ENCODE results near the gene COPG2.
"Not testable (repeated sequence)": the region's sequence is repeated elsewhere in the genome, so short reads cannot be mapped to it uniquely, and the experiment has no call there.

The COPG2 gene

DNA sequence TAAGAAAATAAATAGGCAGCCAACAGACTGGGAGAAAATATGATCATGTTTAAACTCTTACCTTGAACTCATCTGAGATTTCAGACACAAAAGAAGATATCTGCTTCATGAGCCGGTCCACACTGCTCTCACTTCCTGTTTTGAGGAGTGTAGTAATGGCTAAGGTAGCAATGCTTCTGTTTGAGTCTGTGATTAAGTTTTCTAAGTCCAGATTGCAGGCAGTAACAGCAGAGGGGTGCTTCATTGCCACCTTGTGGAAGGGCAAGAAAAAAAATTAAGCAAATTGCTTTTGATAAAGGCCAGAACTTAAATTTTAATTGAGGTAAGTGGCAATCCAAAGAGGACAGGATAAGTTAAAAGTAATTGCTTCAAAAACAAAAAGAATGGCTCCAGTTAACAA lies 107.6 kb downstream of the COPG2 start:
- no peak for DNase-seq (ENCODE audit: low read depth)

DNA sequence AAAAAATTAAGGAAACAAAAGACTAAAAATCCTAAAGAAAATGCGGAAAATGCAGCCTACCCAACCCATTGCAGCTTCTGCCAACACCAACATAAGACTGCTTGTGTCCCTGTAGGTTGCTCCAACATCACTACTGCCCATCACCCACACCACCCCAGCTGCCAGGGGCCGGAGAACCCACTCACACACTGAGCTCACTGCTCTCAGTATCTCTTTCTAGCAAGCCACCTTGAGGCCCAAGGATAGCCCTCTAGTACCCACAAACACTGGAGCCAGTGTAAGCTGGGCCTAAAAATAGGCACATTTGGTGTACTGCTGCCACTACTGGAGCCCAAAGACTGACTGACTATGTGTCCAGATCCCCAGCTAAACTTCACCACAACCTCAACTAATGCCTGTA lies 109.4 kb downstream of the COPG2 start:
- DNase-seq (ENCODE audit: low read depth): no peak

DNA sequence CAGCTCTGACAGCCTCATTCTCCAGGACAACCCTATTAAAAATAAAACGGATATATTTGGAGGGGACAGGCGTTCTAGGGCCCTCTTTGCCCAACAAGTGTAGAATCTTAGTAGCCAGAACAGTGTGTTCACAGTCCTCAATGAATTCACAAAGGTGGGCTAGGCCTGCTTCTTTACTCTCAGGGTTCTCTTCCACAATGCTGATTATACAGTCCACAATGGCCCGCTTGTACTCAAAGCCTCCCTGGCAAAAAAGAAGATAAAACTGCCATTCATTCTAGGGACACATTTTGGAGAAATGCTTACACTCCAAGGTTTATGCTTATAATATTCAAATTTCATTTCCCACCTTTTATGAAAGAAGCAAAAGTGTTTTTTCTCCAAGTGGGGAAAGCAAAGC lies 114.1 kb downstream of the COPG2 start:
- DNase-seq (ENCODE audit: low read depth): no peak

DNA sequence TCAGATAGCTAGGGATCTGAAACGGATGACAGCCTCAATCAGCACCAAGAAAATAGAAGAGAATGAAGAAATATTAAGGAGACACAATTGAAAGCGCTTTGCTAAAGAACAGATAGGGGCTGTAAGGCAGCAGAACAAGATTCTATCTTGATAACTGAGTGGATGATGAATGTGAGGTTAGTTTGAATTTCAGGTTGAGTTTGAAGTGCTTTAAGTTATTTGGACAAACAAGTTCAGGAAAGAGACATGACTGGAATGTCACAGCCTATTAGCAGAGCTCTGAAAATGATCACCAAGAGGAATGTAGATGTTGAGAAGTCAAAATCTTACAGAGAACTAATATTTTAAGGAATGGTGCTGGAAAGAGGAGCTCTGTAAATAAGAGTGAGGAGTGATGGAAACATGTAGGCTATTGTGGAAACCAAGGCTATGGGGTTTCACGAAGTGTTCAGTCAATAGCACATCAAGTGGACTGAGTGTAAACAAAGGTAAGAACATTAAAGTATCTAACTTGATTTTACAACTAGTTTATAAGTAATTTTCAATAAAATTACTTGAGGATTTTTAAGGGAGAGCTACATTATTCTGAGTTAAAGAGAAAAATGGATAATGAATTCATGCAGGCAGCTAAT lies 115.0 kb downstream of the COPG2 start:
- no peak for DNase-seq (ENCODE audit: low read depth)

DNA sequence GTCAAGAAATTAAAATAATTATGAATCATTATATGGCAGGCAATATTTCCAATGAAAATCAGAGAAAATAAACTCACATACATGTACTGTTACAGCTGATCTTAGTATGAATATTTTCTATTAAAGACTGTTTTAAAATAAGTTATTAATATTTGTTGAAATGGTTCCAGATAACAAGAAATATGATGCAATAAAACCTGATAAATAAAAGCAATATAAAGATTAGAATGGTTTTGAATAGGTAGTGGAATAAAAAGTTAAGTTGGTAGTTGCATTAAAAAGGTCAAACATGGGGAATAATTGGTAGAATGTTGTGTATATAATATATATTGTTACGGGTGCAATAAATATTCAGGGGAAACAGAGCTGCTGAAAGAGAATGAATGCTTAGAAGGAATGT lies 124.2 kb downstream of the COPG2 start:
- DNase-seq (ENCODE audit: low read depth): no peak

DNA sequence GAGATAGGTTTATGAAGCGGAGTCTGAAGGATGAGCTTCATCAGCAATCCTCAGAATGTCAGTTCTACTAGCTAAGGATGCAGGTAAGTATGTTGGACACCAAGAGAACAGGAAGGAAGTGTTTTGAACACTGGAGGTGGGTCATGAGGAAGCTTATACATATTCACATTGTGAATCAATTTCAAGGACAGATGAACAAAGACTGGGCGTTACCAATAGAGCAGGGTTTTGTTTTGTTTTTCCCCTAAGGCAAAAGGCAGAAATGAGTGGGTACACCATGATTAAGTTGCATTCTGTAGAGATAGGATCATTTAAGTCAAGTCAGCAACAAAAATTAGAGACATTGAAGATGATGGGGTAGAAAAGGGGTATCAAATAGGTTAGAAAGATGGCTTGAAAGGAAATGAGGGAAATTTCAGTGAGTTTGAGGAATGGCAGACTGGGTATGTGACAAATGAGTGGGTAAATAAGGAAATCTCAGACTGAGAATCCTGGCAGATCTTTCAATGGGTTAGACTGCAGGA lies 125.0 kb downstream of the COPG2 start:
- DNase-seq (ENCODE audit: low read depth): no peak

DNA sequence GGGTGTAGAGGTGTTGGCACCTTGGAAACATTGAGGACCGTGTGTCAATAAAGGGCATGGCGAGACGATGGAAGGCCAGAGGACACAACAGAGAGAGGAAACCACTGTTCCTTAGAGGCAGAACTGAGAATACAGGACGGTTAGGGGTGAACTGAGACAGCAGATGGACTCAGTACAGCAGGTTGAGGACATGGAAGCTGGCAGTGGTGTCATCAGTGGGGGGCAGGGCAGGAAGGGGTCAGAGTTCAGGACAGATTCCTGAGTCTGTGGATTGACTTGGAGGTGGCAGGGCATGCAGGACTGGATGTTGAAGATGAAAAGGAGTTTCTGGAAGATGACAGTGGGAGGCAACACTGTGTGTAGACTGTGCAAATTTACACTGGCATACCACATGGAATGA lies 126.3 kb downstream of the COPG2 start:
- DNase-seq (ENCODE audit: low read depth): not testable (repeated sequence)

DNA sequence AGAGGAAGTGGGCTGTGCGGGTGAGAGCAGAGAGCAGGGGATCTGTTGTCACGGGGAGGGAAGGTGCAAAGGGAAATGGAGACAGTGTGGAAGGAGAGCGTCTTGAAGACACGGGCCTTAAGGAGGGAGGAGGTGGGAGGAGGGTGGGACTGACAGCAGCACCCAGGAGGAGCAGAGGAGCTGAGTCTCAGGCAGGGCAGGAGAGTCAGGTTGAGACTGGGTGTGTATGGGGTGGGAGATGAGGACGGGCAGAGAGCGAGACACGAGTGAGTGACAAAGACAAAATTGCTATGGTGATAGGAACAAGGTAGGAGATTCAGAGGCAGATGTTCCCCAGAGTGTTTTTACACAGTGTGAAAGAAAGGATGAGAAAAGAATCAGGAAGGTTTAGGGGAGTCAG lies 127.3 kb downstream of the COPG2 start:
- not testable (repeated sequence) for DNase-seq (ENCODE audit: low read depth)

DNA sequence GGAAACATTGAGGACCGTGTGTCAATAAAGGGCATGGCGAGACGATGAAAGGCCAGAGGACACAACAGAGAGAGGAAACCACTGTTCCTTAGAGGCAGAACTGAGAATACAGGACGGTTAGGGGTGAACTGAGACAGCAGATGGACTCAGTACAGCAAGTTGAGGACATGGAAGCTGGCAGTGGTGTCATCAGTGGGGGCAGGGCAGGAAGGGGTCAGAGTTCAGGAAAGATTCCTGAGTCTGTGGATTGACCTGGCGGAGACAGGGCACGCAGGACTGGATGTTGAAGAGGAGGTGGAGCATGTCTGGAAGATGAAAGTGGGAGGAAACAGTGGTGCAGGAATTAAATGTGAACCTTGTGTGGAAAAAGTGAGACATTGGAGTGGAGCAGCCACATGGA lies 130.7 kb downstream of the COPG2 start:
- not testable (repeated sequence) for DNase-seq (ENCODE audit: low read depth)

DNA sequence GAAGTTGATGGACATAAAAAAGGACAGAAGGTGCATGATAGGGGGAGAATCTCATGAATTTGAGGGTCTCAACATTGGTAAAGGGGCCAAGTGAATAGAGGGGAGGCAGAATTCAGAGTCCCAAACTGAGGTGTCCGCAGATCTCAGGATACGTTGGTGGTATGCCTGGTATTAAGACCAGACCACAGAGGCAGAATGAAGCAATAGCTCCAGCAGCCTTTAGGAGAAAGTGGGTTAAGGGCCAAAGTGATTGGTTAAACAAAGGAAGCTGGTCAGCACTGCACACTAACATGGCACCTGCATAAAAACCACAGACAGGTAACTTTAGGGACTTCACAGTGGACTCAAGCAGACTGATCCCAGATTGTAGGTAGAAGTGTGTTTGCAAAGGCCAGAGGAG lies 139.1 kb downstream of the COPG2 start:
- no peak for DNase-seq (ENCODE audit: low read depth)

DNA sequence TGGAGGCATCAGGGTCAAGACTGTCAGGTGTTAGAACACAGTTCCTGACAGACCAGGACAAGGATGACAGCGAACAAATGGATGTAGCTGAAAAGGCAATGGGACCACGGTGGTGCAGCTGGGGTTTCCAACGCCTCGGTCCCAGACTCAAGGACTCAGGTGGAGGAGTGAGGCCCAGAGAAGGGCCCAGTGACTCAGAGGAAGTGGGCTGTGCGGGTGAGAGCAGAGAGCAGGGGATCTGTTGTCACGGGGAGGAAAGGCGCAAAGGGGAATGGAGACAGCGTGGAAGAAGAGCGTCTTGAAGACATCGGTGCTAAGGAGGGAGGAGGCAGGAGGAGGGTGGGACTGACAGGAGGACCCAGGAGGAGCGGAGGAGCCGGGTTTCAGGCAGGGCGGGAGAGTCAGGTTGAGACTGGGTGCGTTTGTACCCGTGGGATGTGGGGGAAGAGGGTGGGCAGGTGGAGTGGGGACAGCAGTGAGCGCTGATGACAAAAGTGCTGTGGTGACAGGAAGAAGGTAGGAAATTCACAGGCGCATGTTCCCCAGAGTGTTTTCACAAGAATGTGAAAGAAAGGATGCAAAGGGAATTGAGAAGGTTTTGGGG lies 140.7 kb downstream of the COPG2 start:
- DNase-seq (ENCODE audit: low read depth): not testable (repeated sequence)

DNA sequence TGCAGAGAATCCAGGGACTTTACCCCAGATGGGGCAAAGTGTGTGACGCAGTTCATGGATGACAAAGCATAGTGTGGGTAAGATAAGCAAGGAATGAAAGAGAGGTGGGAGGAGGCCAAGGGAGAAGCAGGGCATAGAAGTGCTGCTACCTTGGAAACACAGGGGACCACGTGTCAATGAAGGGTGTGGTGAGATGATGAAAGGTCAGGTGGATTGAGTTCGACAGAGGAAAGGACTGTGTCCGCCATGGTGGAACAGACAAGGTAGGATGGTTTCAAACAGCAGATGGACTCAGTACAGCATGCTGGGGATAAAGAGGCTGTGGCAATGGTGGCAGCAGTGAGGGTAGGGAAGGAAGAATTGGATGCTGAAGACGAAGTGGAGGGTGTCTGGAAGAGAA lies 143.9 kb downstream of the COPG2 start:
- DNase-seq (ENCODE audit: low read depth): no peak

DNA sequence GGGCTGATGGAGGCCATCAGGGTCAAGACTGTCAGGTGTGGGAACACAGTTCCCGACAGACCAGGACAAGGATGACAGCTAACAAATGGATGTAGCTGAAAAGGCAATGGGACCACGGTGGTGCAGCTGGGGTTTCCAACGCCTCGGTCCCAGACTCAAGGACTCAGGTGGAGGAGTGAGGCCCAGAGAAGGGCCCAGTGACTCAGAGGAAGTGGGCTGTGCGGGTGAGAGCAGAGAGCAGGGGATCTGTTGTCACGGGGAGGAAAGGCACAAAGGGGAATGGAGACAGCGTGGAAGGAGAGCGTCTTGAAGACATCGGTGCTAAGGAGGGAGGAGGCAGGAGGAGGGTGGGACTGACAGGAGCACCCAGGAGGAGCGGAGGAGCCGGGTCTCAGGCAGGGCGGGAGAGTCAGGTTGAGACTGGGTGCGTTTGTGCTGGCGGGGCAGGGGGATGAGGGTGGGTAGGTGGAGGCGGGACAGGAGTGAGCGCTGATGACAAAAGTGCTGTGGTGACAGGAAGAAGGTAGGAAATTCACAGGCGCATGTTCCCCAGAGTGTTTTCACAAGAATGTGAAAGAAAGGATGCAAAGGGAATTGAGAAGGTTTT lies 144.9 kb downstream of the COPG2 start:
- not testable (repeated sequence) for DNase-seq (ENCODE audit: low read depth)

DNA sequence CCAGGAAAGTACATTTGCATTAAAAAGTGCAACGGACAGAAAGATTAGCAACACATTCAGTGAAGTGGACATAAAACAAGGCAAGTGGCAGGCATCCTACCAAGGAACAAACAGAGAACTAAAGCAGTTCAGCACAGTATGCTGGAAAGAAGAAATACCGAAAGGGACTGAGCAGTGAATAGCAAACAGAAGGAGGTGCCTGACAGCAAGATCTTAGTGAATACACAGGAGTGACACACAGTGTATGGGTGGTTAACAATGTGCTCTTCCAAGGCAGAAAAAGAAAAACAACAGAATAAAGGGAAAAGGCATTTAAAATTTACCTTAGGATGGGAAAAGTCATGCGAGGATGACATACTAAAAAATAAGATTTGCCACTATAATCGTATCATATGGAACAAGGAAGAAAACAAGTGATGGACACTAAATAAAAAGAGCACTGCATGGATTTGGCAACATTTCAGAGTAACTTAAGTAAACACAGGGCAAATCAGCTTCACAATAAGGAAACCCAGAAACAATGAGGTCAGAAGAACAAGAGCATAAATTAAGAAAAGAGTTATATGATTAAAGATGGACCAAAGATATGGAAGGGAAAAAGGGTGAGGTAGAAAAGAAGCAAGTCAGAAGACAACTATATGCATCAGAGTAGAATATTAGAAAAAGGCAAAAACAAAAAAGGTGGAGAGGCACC lies 147.1 kb downstream of the COPG2 start:
- DNase-seq (ENCODE audit: low read depth): no peak

DNA sequence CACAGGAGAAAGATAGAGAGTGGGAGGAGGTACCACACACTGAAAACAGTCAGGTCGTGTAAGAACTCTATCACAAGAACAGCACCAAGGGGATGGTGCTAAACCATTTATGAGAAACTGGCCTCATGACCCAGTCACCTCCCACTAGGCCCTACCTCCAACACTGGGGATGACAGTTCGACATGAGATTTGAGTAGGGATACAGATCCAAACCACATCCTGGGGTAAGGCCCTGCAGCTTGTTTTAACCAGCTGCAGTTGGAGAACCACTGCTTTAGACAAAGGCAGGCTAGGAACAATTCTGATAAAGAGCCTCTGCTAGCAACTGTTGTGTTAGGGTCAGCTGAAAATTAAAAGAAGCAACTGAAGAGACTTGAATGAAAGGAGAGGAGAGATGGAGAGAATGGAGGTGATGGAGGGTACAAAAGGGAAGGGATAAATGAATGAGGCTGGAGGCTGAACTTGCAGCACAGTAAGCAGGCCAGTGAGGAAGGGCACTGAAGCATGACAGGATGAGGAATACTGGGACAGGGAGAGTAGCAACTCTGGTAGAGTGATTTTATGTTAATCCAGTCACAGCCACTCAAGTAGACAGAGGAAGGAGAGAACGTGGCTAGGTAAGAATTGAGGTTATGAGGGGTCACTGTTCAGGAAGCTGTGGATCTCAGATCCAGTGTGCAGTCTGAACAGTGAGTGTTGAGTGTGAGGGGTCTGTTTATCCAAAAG lies 153.1 kb downstream of the COPG2 start:
- DNase-seq (ENCODE audit: low read depth): no peak

DNA sequence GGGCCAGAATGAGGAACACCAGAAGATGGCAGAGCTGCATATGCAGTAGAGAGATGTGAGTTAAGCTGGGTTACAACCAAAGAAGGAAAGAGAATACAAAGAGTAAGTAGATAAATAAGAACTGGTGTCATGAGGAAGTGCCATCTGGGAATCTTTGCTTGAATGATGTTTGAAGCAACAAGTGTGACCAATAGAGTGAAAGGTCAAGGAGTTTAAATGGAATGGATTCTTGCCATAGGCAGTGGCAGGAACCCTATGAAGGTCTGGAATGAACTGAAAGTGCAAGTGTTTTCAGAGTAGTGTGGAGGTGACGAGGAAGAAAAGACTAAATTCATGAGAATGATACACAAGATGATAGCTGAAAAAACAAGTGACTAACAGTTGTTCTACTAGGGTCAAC lies 155.1 kb downstream of the COPG2 start:
- no peak for DNase-seq (ENCODE audit: low read depth)

DNA sequence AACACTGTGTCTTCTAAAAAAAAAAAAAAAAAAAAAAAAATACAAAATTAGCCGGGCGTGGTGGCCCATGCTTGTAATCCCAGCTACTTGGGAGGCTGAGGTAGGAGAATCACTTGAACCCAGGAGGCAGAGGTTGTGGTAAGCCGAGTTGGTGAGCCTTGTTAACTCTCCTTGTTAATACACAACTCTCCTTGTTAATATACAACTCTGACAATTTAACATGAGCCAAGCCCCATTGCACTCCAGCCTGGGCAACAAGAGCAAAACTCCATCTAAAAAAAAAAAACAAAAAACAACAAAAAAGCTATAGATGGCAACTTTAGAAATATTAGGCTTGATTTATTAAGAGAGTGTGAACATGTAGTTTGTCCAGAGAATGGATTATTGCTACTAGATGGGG lies 156.5 kb downstream of the COPG2 start:
- not testable (repeated sequence) for DNase-seq (ENCODE audit: low read depth)

DNA sequence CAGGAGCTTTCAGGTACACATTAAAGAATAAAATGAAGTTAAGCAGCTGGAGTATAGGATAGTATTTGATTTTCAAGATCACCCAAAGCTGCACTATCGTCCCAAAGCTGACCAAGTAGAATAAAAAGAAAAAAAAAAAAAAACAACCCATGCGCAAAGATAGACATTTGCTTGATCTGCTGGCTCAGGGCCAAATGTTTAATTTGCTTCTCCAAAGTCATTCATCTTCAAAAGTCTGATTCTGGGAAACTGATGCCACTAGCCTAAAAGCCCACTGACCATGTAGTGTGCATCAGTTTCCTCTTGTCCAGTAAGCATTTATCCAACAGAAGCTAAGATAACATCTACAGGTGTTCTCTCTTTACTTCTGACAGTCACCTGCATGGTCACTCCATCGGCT lies 162.2 kb downstream of the COPG2 start:
- no peak for DNase-seq (ENCODE audit: low read depth)

DNA sequence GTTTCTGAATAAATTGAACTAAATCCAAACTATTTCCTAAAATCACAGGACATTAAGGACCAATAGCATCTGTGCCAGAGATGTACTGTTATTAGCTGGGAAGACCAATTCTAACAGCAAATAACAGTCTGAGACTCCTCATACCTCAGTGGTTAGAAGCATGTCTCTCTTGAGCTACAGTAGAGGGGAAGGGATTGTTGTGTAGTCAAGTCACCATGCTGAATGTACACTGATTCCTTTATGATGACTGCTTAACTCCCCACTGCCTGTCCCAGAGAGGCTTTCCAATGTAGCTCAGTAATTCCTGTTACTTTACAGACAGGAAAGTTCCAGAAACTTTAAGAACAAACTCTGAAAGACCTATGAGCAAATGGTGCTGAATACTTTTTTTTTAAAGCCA lies 162.8 kb downstream of the COPG2 start:
- no peak for DNase-seq (ENCODE audit: low read depth)

DNA sequence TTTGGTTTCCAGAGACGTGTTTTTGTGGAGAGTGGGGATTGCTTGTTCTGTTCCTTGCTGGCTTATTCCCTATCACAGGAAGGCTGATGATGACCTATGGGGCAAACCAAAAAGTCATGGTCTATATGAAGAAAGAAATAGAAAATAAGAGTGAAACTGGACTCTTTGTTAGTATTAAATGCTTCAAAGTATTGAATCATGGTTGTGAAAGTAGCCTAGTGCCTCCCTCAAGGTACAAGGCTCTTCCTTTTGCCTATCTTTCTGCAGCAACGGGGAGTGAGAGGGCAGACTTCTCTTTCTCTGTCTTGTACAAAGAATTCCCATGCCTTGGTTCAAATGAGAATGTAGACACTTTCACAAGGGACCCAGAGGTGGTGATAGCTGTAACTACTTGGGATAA lies 167.6 kb downstream of the COPG2 start:
- DNase-seq (ENCODE audit: low read depth): no peak

DNA sequence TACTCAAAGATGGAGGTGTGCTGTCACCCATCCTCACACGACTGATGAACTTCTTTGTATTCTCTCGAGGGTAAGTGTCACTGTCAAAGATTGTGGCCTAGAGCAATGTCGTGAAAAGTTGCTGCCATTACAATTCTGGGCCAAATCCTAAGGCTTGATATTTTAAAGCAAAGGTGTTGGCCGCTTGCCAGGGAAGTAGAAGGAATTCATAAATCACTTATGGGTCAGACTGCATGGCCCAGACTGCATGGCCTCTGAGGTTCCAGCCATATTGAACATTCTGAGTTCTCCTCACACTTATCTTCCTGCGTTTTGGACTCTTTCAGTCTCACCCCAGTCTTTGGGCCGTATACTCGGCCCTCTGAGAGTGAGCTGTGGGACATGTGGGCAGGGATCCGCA lies 168.1 kb downstream of the COPG2 start:
- DNase-seq (ENCODE audit: low read depth): no peak

DNA sequence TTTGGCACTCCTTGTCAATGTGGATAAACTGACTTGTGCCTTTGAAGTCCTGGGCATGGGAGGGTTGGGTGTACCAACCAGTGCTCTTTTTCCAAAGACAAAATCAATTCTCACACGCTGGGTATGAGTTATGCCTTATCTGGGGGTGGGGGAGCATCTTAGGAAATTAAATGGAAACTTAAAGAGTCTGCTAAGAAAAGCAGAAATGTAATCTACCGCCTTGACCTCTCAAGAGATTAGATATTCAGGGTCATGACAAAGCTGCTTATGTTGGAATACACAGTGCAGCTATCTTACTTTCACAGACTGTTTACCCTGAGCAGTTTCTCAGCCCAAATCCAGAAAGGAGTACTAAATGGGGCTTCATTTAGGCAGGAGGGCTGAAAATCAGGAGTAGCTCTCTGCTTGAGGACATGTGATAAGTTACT lies 174.1 kb downstream of the COPG2 start:
- no peak for DNase-seq (ENCODE audit: low read depth)
